IMR-90 (cell line): ENCODE results near the gene MYO1C. TPM values are rescaled to one million over a fixed set of nuclear protein-coding genes. Genes with fewer than 3 reads are reported as not detected.

Experiments
- ATAC-seq: fragments of 200-7000 bp; cut with Tn5 transposase; 2 replicates; pipeline ENCODE4 v1.9.1; 2020; ENCODE audit warnings: low read depth, mild to moderate bottlenecking, moderate library complexity
- BruUV-seq: library from RNA; stranded (reverse); fragments of 400-500 nt; replicated peaks from 2 replicates; lab custom pipeline; 2021; lab: Mats Ljungman, UMichigan
- CTCF ChIA-PET: fragments of 300-600 bp; formaldehyde crosslinking; extraction: SDS; loops from one replicate; lab custom pipeline; 2021; ENCODE audit warnings: antibody characterized with exemption; lab: Yijun Ruan, JAX
- POLR2A ChIA-PET: fragments of 300-600 bp; sonication (Branson Sonifier 250); formaldehyde crosslinking; loops from one replicate; lab custom pipeline; 2022; ENCODE audit warnings: antibody characterized with exemption; ENCODE audit not compliant: unreplicated experiment; lab: Charles Lee
- DNase-seq: peaks from one replicate; pipeline ENCODE4 v3.0.0; 2013
- H2AFZ ChIP-seq: replicated peaks from 2 replicates; pipeline ENCODE3; 2013; ENCODE audit warnings: low read length, mild to moderate bottlenecking; ENCODE audit not compliant: poor library complexity
- H2AK5ac ChIP-seq: 2 replicates; pipeline ENCODE4 v1.6.1; 2013; ENCODE audit warnings: low read depth, low read length, inconsistent platforms
- H2AK9ac ChIP-seq: replicated peaks from 2 replicates; pipeline ENCODE3; 2013; ENCODE audit warnings: mild to moderate bottlenecking, low read depth, low read length, moderate library complexity; ENCODE audit not compliant: poor library complexity
- H2BK120ac ChIP-seq: 2 replicates; pipeline ENCODE4 v1.6.1; 2013; ENCODE audit warnings: low read depth, low read length, inconsistent platforms
- H2BK15ac ChIP-seq: 3 replicates; pipeline ENCODE4 v1.6.1; 2013; ENCODE audit warnings: low read depth, low read length, inconsistent platforms
- H2BK20ac ChIP-seq: 2 replicates; pipeline ENCODE4 v1.6.1; 2013; ENCODE audit warnings: low read depth, mild to moderate bottlenecking, inconsistent platforms, low read length, moderate library complexity
- H2BK5ac ChIP-seq: 2 replicates; pipeline ENCODE4 v1.6.1; 2013; ENCODE audit warnings: mild to moderate bottlenecking, low read depth, low read length, inconsistent platforms; ENCODE audit not compliant: poor library complexity, severe bottlenecking
- H3K14ac ChIP-seq: replicated peaks from 2 replicates; pipeline ENCODE4 v1.6.1; 2013; ENCODE audit warnings: low read depth, low read length, inconsistent platforms
- H3K18ac ChIP-seq: 2 replicates; pipeline ENCODE4 v1.6.1; 2013; ENCODE audit warnings: low read depth, low read length, control low read depth
- H3K23ac ChIP-seq: 2 replicates; pipeline ENCODE4 v1.6.1; 2013; ENCODE audit warnings: low read depth, low read length, inconsistent platforms
- H3K27ac ChIP-seq: 2 replicates; pipeline ENCODE4 v1.5.1; 2013; ENCODE audit warnings: mild to moderate bottlenecking, control low read depth, low read length; ENCODE audit not compliant: insufficient read depth
- H3K27me3 ChIP-seq: 2 replicates; pipeline ENCODE4 v1.6.1; 2013; ENCODE audit warnings: low read length; ENCODE audit not compliant: control insufficient read depth, insufficient read depth
- H3K36me3 ChIP-seq: 2 replicates; pipeline ENCODE4 v1.6.1; 2013; ENCODE audit warnings: low read length, mixed read lengths; ENCODE audit not compliant: control insufficient read depth, insufficient read depth
- H3K4ac ChIP-seq: 2 replicates; pipeline ENCODE4 v1.6.1; 2013; ENCODE audit warnings: low read depth, low read length, inconsistent platforms
- H3K4me1 ChIP-seq: 2 replicates; pipeline ENCODE4 v1.6.1; 2013; ENCODE audit warnings: low read length, mixed read lengths; ENCODE audit not compliant: control insufficient read depth, insufficient read depth
- H3K4me2 ChIP-seq: 2 replicates; pipeline ENCODE4 v1.6.1; 2013; ENCODE audit warnings: low read depth, mild to moderate bottlenecking, control low read depth, low read length, moderate library complexity
- H3K4me3 ChIP-seq: 2 replicates; pipeline ENCODE4 v1.5.1; 2013; ENCODE audit warnings: low read depth, mild to moderate bottlenecking, control low read depth, low read length, moderate library complexity; ENCODE audit not compliant: insufficient read depth
- H3K56ac ChIP-seq: 2 replicates; pipeline ENCODE4 v1.6.1; 2013; ENCODE audit warnings: low read length, inconsistent platforms; ENCODE audit not compliant: insufficient read depth; ENCODE audit errors: extremely low read depth
- H3K79me1 ChIP-seq, 2 experiments: 2 replicates each; pipeline ENCODE4 v1.6.1; 2013; ENCODE audit warnings: low read length in 2 of 2, inconsistent platforms in 1 of 2, low read depth in 1 of 2
- H3K9ac ChIP-seq: 2 replicates; pipeline ENCODE4 v1.6.1; 2013; ENCODE audit warnings: low read depth, low read length, control low read depth
- H3K9me1 ChIP-seq: 2 replicates; pipeline ENCODE4 v1.6.1; 2013; ENCODE audit warnings: low read length, inconsistent platforms; ENCODE audit not compliant: insufficient read depth
- H3K9me3 ChIP-seq: 2 replicates; pipeline ENCODE4 v1.6.1; 2013; ENCODE audit warnings: low read length; ENCODE audit not compliant: control insufficient read depth, insufficient read depth
- H4K20me1 ChIP-seq: 2 replicates; pipeline ENCODE4 v1.6.1; 2013; ENCODE audit warnings: low read length, inconsistent platforms; ENCODE audit not compliant: insufficient read depth
- H4K5ac ChIP-seq: 2 replicates; pipeline ENCODE4 v1.6.1; 2013; ENCODE audit warnings: mild to moderate bottlenecking, low read depth, low read length, control low read depth
- H4K8ac ChIP-seq, 2 experiments: 2 replicates each; pipeline ENCODE4 v1.6.1; 2013; ENCODE audit warnings: low read depth in 2 of 2, low read length in 2 of 2, control low read depth in 1 of 2, inconsistent platforms in 1 of 2
- H4K91ac ChIP-seq: 2 replicates; pipeline ENCODE4 v1.6.1; 2013; ENCODE audit warnings: low read depth, low read length, inconsistent platforms; ENCODE audit not compliant: insufficient read depth
- BHLHE40 ChIP-seq: fragments of 150-350 bp; IDR thresholded peaks from 2 replicates; pipeline ENCODE4 v1.6.1; 2016; ENCODE audit warnings: mild to moderate bottlenecking, low read depth, low read length
- CEBPB ChIP-seq: IDR thresholded peaks from 2 replicates; pipeline ENCODE4 v1.6.1; 2012; ENCODE audit warnings: low read depth, low read length, improper control_type of control experiment
- CHD1 ChIP-seq: IDR thresholded peaks from 2 replicates; pipeline ENCODE4 v1.6.1; 2012; ENCODE audit warnings: low read depth, low read length, improper control_type of control experiment
- FOS ChIP-seq: fragments of 150-350 bp; IDR thresholded peaks from 2 replicates; pipeline ENCODE4 v1.6.1; 2016; ENCODE audit warnings: low read depth, low read length
- MAFK ChIP-seq: IDR thresholded peaks from 2 replicates; pipeline ENCODE4 v1.6.1; 2012; ENCODE audit warnings: low read depth, low read length, improper control_type of control experiment
- MAZ ChIP-seq: IDR thresholded peaks from 2 replicates; pipeline ENCODE4 v1.6.1; 2012; ENCODE audit warnings: low read depth, mild to moderate bottlenecking, low read length, improper control_type of control experiment, moderate library complexity, borderline replicate concordance
- MXI1 ChIP-seq: IDR thresholded peaks from 2 replicates; pipeline ENCODE4 v1.6.1; 2012; ENCODE audit warnings: low read depth, mild to moderate bottlenecking, low read length, moderate library complexity, borderline replicate concordance
- NFE2L2 ChIP-seq: fragments of 150-350 bp; IDR thresholded peaks from 2 replicates; pipeline ENCODE4 v1.6.1; 2016; ENCODE audit warnings: low read depth, mild to moderate bottlenecking, low read length
- POLR2A ChIP-seq: IDR thresholded peaks from 2 replicates; pipeline ENCODE4 v1.6.1; 2012; ENCODE audit warnings: mild to moderate bottlenecking, low read depth, low read length
- RAD21 ChIP-seq: IDR thresholded peaks from 2 replicates; pipeline ENCODE4 v1.6.1; 2012; ENCODE audit warnings: low read length, improper control_type of control experiment
- RCOR1 ChIP-seq: IDR thresholded peaks from 2 replicates; pipeline ENCODE4 v1.6.1; 2012; ENCODE audit warnings: mild to moderate bottlenecking, low read length, improper control_type of control experiment; ENCODE audit not compliant: insufficient replicate concordance
- RFX5 ChIP-seq: IDR thresholded peaks from 2 replicates; pipeline ENCODE4 v1.8.0; 2012; ENCODE audit warnings: low read depth, mild to moderate bottlenecking, low read length, moderate library complexity
- SMC3 ChIP-seq: fragments of 150-350 bp; IDR thresholded peaks from 2 replicates; pipeline ENCODE4 v1.6.1; 2016; ENCODE audit warnings: low read depth, mild to moderate bottlenecking, antibody characterized with exemption, low read length, moderate library complexity
- WGBS, 2 experiments: methylation state at CpG; one replicate each; pipeline versions ENCODE4 v1.1.5 to v1.1.7; 2013; ENCODE audit warnings: missing lambda C conversion rate in 2 of 2; ENCODE audit not compliant: insufficient read length in 1 of 2; ENCODE audit errors: extremely low coverage in 2 of 2; 5-methylcytosine and 5-hydroxymethylcytosine counted together
- dilution Hi-C: fragments of 300-500 bp; cut with HindIII; formaldehyde crosslinking; loops from one replicate; pipeline ENCODE4 v1.14.3; 2018; ENCODE audit warnings: low sequenced_read_pairs; ENCODE audit not compliant: unreplicated experiment
- in situ Hi-C: fragments of 300-500 bp; cut with MboI; formaldehyde crosslinking; loops from 3 replicates; pipeline ENCODE4 v1.14.3; 2019; ENCODE audit warnings: low sequenced_read_pairs, inconsistent platforms, mixed read lengths
- intact Hi-C: fragments of 100-400 bp; cut with micrococcal nuclease; formaldehyde crosslinking; loops from 2 replicates; pipeline ENCODE4 v1.10.0; 2022
- polyA plus RNA-seq, 3 experiments: library from polyadenylated mRNA; depleted of rRNA; stranded (reverse); fragments of >200 nt; gene quantifications; 2 replicates each; pipeline ENCODE4 v1.2.3, GENCODE V29; 2012; ENCODE audit warnings: low replicate concordance in 1 of 3
- total RNA-seq: library from RNA; depleted of rRNA; stranded (reverse); fragments of >200 nt; gene quantifications from 2 replicates; pipeline ENCODE4 v1.2.3, GENCODE V29; 2012
- TF ChIP-seq, protein P1 (sequence below): conservative IDR thresholded peaks from 2 replicates; pipeline ENCODE4 v1.5.1; 2012; ENCODE audit warnings: mild to moderate bottlenecking, low read depth, low read length, improper control_type of control experiment
- TF ChIP-seq, protein P2 (sequence below): fragments of 150-350 bp; IDR thresholded peaks from 2 replicates; pipeline ENCODE4 v1.6.1; 2016; ENCODE audit warnings: low read depth, mild to moderate bottlenecking, low read length, moderate library complexity, borderline replicate concordance
- TF ChIP-seq, protein P3 (sequence below): fragments of 150-350 bp; IDR thresholded peaks from 2 replicates; pipeline ENCODE4 v1.6.1; 2017; ENCODE audit warnings: mild to moderate bottlenecking, antibody characterized with exemption, low read length, low read depth

MYO1C gene
- total and polyA plus RNA-seq, 2 of the 4 experiments (the other 2 are of a cell fraction), result 162 to 196 TPM

DNA sequence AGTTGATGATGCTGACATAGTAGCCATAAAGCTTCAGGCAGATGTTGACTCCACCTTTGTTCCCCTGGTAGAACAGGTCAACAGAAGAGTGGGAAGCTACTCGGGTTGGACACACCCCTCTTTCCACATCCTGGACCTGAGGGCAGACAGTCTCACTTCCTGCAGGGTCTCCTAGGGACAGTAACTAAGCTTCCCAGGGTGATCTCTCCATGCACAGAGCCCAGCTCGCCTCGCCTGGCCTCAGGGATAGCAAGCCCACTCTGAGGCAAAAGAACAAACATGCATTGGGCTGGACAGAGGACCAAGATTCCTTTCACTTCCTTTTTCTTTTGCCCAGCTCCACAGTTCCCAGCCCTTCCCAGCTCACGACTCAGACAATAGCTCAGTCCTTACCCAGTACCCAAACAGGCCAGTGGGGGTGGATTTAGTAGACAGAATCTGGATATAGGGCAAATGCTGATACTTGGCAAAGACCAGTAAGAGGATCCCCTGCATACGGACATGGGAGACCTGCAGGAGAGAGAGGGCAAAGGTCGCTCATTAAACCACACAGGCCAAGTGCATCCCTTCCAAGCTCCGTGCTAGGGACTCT, 16.9 kb upstream of the MYO1C start:
- peaks cover 35% of the 10 kb centered on the region for H3K36me3 ChIP-seq
- no peaks in the 10 kb centered on the region for H3K9me1 ChIP-seq
- no peak for TF ChIP-seq NFE2L2
- TF ChIP-seq CHD1, result no peak
- TF ChIP-seq, protein P1, sequence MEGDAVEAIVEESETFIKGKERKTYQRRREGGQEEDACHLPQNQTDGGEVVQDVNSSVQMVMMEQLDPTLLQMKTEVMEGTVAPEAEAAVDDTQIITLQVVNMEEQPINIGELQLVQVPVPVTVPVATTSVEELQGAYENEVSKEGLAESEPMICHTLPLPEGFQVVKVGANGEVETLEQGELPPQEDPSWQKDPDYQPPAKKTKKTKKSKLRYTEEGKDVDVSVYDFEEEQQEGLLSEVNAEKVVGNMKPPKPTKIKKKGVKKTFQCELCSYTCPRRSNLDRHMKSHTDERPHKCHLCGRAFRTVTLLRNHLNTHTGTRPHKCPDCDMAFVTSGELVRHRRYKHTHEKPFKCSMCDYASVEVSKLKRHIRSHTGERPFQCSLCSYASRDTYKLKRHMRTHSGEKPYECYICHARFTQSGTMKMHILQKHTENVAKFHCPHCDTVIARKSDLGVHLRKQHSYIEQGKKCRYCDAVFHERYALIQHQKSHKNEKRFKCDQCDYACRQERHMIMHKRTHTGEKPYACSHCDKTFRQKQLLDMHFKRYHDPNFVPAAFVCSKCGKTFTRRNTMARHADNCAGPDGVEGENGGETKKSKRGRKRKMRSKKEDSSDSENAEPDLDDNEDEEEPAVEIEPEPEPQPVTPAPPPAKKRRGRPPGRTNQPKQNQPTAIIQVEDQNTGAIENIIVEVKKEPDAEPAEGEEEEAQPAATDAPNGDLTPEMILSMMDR, result no peak
- no peak for TF ChIP-seq FOS
- TF ChIP-seq MAZ, result no peak
- no peak for TF ChIP-seq RCOR1
- no peak for TF ChIP-seq RFX5
- no peak for TF ChIP-seq SMC3
- TF ChIP-seq, protein P2, sequence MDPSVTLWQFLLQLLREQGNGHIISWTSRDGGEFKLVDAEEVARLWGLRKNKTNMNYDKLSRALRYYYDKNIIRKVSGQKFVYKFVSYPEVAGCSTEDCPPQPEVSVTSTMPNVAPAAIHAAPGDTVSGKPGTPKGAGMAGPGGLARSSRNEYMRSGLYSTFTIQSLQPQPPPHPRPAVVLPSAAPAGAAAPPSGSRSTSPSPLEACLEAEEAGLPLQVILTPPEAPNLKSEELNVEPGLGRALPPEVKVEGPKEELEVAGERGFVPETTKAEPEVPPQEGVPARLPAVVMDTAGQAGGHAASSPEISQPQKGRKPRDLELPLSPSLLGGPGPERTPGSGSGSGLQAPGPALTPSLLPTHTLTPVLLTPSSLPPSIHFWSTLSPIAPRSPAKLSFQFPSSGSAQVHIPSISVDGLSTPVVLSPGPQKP, result no peak
- TF ChIP-seq POLR2A, result no peak
- no peak for TF ChIP-seq BHLHE40
- TF ChIP-seq, protein P3, sequence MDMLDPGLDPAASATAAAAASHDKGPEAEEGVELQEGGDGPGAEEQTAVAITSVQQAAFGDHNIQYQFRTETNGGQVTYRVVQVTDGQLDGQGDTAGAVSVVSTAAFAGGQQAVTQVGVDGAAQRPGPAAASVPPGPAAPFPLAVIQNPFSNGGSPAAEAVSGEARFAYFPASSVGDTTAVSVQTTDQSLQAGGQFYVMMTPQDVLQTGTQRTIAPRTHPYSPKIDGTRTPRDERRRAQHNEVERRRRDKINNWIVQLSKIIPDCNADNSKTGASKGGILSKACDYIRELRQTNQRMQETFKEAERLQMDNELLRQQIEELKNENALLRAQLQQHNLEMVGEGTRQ, result no peak
- no peak for TF ChIP-seq CEBPB
- TF ChIP-seq RAD21, result no peak
- no peak for TF ChIP-seq MXI1
- no peak for TF ChIP-seq MAFK
- H3K4me1 ChIP-seq, result no peaks in the 10 kb centered on the region
- H2BK120ac ChIP-seq, result no peak overlapping the region
- BruUV-seq, result no TSS peak
- H3K27me3 ChIP-seq, result no peaks in the 10 kb centered on the region
- no peak for ATAC-seq
- H3K14ac ChIP-seq, result no peak overlapping the region
- no peak overlapping the region for H3K9ac ChIP-seq
- no peak overlapping the region for H2AK9ac ChIP-seq
- no peak overlapping the region for H3K27ac ChIP-seq
- H3K23ac ChIP-seq, result no peak overlapping the region
- no peak overlapping the region for H4K5ac ChIP-seq
- peaks cover 3 to 22% of the 10 kb centered on the region in 2 experiments for H3K79me1 ChIP-seq
- H2BK5ac ChIP-seq, result no peak overlapping the region
- in situ Hi-C loops, result no loop called here
- H3K56ac ChIP-seq, result no peak overlapping the region
- no peak overlapping the region for H2AK5ac ChIP-seq
- no peak overlapping the region for H4K91ac ChIP-seq
- CTCF ChIA-PET, result no interaction called here
- WGBS, 2 experiments, result 79% methylated on average over 4 of the region's 7 CpGs; no CpG with 5 or more reads in 1 of the 2 experiments
- H2AFZ ChIP-seq, result no peak overlapping the region
- H3K18ac ChIP-seq, result no peak overlapping the region
- POLR2A ChIA-PET, result no interaction called here
- dilution Hi-C loops, result no loop called here
- H2BK15ac ChIP-seq, result no peak overlapping the region
- DNase-seq, result no peak
- H3K9me3 ChIP-seq, result no peaks in the 10 kb centered on the region
- no peak overlapping the region for H3K4me2 ChIP-seq
- H4K20me1 ChIP-seq, result no peaks in the 10 kb centered on the region
- H3K4me3 ChIP-seq, result no peak overlapping the region
- intact Hi-C loops, result no loop called here
- H3K4ac ChIP-seq, result no peak overlapping the region
- no peak overlapping the region for H2BK20ac ChIP-seq
- H4K8ac ChIP-seq, result no peak overlapping the region
